CD14-positive monocyte (primary cell): ENCODE measurements around the gene MIPEP. TPM values are rescaled to one million over a fixed set of nuclear protein-coding genes. Genes with fewer than 3 reads are reported as not detected.
"Not testable (repeated sequence)": the region's sequence is repeated elsewhere in the genome, so short reads cannot be mapped to it uniquely, and the experiment has no call there.

Experiments used
- DNase-seq, 3 donors: peaks; one replicate each; pipeline ENCODE4 v3.0.0-alpha.2; 2011 to 2022
- H2AFZ ChIP-seq: 2 replicates; pipeline ENCODE4 v1.6.0; 2012; ENCODE audit warnings: mild to moderate bottlenecking, low read depth, low read length, inconsistent platforms; ENCODE audit not compliant: insufficient read depth, poor library complexity, severe bottlenecking
- H3K27ac ChIP-seq, 2 donors: 1 replicate in 1 of 2; 2 replicates in 1 of 2; pipeline ENCODE4 v1.5.1; 2012 to 2013; ENCODE audit warnings: low read length in 2 of 2, control low read depth in 1 of 2, inconsistent platforms in 1 of 2, low read depth in 1 of 2, mild to moderate bottlenecking in 1 of 2
- H3K27me3 ChIP-seq, 2 donors: one replicate each; pipeline versions ENCODE4 v1.6.0 to v1.6.1; 2011 to 2013; ENCODE audit warnings: low read length in 2 of 2; ENCODE audit not compliant: control insufficient read depth in 2 of 2, insufficient read depth in 2 of 2
- H3K36me3 ChIP-seq, 2 donors: replicated peaks in 1 of 2; 1 replicate in 1 of 2; 2 replicates in 1 of 2; pipeline versions ENCODE4 v1.5.1 to v1.6.1; 2012 to 2013; ENCODE audit warnings: low read length in 2 of 2, control low read depth in 1 of 2, inconsistent platforms in 1 of 2, mild to moderate bottlenecking in 1 of 2; ENCODE audit not compliant: insufficient read depth in 2 of 2, control insufficient read depth in 1 of 2
- H3K4me1 ChIP-seq, 2 donors: 1 replicate in 1 of 2; 2 replicates in 1 of 2; pipeline versions ENCODE4 v1.5.1 to v1.6.1; 2012 to 2013; ENCODE audit warnings: low read length in 2 of 2, control low read depth in 1 of 2, inconsistent platforms in 1 of 2, mild to moderate bottlenecking in 1 of 2, moderate library complexity in 1 of 2; ENCODE audit not compliant: insufficient read depth in 2 of 2, control insufficient read depth in 1 of 2
- H3K4me2 ChIP-seq: replicated peaks from 2 replicates; pipeline ENCODE3; 2012; ENCODE audit warnings: low read length, moderate library complexity, mild to moderate bottlenecking; ENCODE audit not compliant: poor library complexity, severe bottlenecking; ENCODE audit errors: extremely low read depth
- H3K4me3 ChIP-seq, 3 experiments: fragments of 200-600 bp in 1 of 3; sonication (generic) in 1 of 3; replicated peaks in 1 of 3; 1 replicate in 2 of 3; 2 replicates in 1 of 3; pipeline ENCODE4 v1.5.1; 2011 to 2013; ENCODE audit warnings: low read length in 3 of 3, mild to moderate bottlenecking in 3 of 3, control low read depth in 2 of 3, low read depth in 2 of 3, inconsistent platforms in 1 of 3, moderate library complexity in 1 of 3
- H3K79me2 ChIP-seq: 2 replicates; pipeline ENCODE4 v1.6.0; 2012; ENCODE audit warnings: mild to moderate bottlenecking, control low read depth, inconsistent platforms, low read length, moderate library complexity; ENCODE audit not compliant: insufficient read depth
- H3K9ac ChIP-seq: 2 replicates; pipeline ENCODE4 v1.6.0; 2017; ENCODE audit warnings: low read length, mild to moderate bottlenecking; ENCODE audit not compliant: insufficient read depth, poor library complexity, severe bottlenecking
- H3K9me3 ChIP-seq, 2 donors: replicated peaks in 1 of 2; 1 replicate in 1 of 2; 2 replicates in 1 of 2; pipeline versions ENCODE4 v1.5.1 to v1.6.1; 2012 to 2013; ENCODE audit warnings: low read length in 2 of 2, control low read depth in 1 of 2; ENCODE audit not compliant: control insufficient read depth in 1 of 2, insufficient read depth in 1 of 2
- H4K20me1 ChIP-seq: 2 replicates; pipeline ENCODE4 v1.6.0; 2012; ENCODE audit warnings: mild to moderate bottlenecking, low read length, control low read depth, moderate library complexity; ENCODE audit not compliant: insufficient read depth
- H3K27ac Mint-ChIP-seq, 7 donors: one replicate each; pipeline ENCODE4 v1.8.0; 2020; ENCODE audit warnings: mild to moderate bottlenecking in 7 of 7, mixed read lengths in 7 of 7, moderate library complexity in 6 of 7, inconsistent platforms in 2 of 7
- H3K27me3 Mint-ChIP-seq, 3 donors: one replicate each; pipeline ENCODE4 v1.8.0; 2021 to 2022; ENCODE audit warnings: low read depth in 3 of 3, mild to moderate bottlenecking in 3 of 3, mixed read lengths in 3 of 3, moderate library complexity in 3 of 3, inconsistent platforms in 1 of 3
- H3K36me3 Mint-ChIP-seq, 2 donors: one replicate each; pipeline ENCODE4 v1.8.0; 2020; ENCODE audit warnings: mixed read lengths in 2 of 2, inconsistent platforms in 1 of 2, mild to moderate bottlenecking in 1 of 2
- H3K4me1 Mint-ChIP-seq: one replicate; pipeline ENCODE4 v1.8.0; 2020; ENCODE audit warnings: mild to moderate bottlenecking, mixed read lengths
- H3K4me3 Mint-ChIP-seq, 2 donors: one replicate each; pipeline ENCODE4 v1.8.0; 2020; ENCODE audit warnings: mild to moderate bottlenecking in 2 of 2, mixed read lengths in 2 of 2, moderate library complexity in 1 of 2
- H3K9me3 Mint-ChIP-seq, 7 donors: one replicate each; pipeline ENCODE4 v1.8.0; 2020 to 2022; ENCODE audit warnings: mixed read lengths in 7 of 7, mild to moderate bottlenecking in 6 of 7, moderate library complexity in 6 of 7, inconsistent platforms in 2 of 7
- WGBS: methylation state at CpG from one replicate; pipeline ENCODE4 v1.1.5; 2013; ENCODE audit warnings: missing lambda C conversion rate; ENCODE audit not compliant: insufficient coverage; 5-methylcytosine and 5-hydroxymethylcytosine counted together
- intact Hi-C, 2 donors: fragments of 100-400 bp; cut with micrococcal nuclease; formaldehyde crosslinking; loops; one replicate each; pipeline versions ENCODE4 v1.15.0 to v1.15.1; 2023
- polyA plus RNA-seq, 3 donors: library from polyadenylated mRNA; depleted of rRNA in 1 of 3; unstranded in 2 of 3; stranded (reverse) in 1 of 3; fragments of 300-500 nt in 2 of 3; fragments of >200 nt in 1 of 3; fragmentation: Illumina TruSeq in 2 of 3; gene quantifications; 1 replicate in 2 of 3; 2 replicates in 1 of 3; pipeline ENCODE4 v1.2.3, GENCODE V29; 2012 to 2021
- TF ChIP-seq, protein P1 (sequence below): fragments of 200-600 bp; IDR thresholded peaks from one replicate; pipeline ENCODE4 v1.8.0; 2022; ENCODE audit warnings: antibody characterized with exemption, mild to moderate bottlenecking

The MIPEP gene
- polyA plus RNA-seq, 3 donors = 1.2 to 9.9 (median 7.7) TPM

DNA sequence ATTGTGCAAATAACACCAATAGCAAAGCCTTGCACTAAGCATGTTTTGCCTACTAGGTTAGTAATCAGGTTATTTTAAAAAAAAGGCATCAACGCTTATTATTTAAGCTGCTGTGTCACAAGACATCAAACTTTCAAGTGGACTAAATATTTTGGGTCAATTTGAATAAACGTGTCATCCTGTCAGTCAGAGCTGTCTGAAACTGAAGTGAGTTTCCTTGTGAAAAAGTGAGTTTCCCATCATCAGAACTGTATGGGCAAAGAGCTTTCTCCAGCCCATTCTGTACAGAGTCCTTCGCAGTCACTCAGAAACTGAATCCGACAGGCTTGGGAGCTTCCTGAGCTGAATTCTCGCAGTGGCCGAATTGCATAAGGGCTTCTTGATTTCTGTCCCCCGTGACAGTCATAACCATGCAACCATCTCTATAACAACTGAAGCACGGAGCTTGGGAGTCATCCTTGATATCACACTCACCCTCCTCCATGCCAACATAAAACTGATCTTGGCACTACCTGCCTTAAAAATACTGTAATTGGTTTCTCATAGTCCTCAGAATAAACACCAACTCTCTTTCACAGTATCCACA is 139.8 kb downstream of the MIPEP start:
- Histone ChIP-seq H3K79me2 (no peaks in the 10 kb centered on the region), H3K4me2 (no peak overlapping the region), H3K9me3 (no peaks in the 10 kb centered on the region), H3K27me3 (no peaks in the 10 kb centered on the region), H3K27ac (no peak overlapping the region), H2AFZ (no peak overlapping the region), H3K9ac (no peak overlapping the region), H3K4me1 (no peaks in the 10 kb centered on the region), H3K4me3 (no peak overlapping the region), H3K36me3 (no peaks in the 10 kb centered on the region), H4K20me1 (no peaks in the 10 kb centered on the region)
- no peak overlapping the region for H3K27ac Mint-ChIP-seq
- H3K9me3 Mint-ChIP-seq = no peaks in the 10 kb centered on the region
- peaks cover 0 to 5% of the 10 kb centered on the region in 2 donors for H3K36me3 Mint-ChIP-seq
- peaks cover 0 to 3% (median 1%) of the 10 kb centered on the region in 3 donors for H3K27me3 Mint-ChIP-seq
- intact Hi-C loops = no loop called here
- TF ChIP-seq, protein P1, sequence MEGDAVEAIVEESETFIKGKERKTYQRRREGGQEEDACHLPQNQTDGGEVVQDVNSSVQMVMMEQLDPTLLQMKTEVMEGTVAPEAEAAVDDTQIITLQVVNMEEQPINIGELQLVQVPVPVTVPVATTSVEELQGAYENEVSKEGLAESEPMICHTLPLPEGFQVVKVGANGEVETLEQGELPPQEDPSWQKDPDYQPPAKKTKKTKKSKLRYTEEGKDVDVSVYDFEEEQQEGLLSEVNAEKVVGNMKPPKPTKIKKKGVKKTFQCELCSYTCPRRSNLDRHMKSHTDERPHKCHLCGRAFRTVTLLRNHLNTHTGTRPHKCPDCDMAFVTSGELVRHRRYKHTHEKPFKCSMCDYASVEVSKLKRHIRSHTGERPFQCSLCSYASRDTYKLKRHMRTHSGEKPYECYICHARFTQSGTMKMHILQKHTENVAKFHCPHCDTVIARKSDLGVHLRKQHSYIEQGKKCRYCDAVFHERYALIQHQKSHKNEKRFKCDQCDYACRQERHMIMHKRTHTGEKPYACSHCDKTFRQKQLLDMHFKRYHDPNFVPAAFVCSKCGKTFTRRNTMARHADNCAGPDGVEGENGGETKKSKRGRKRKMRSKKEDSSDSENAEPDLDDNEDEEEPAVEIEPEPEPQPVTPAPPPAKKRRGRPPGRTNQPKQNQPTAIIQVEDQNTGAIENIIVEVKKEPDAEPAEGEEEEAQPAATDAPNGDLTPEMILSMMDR = no peak
- 93% methylated on average over 8 of the region's 8 CpGs for WGBS
- DNase-seq = no peak
- no peaks in the 10 kb centered on the region for H3K4me1 Mint-ChIP-seq
- no peak overlapping the region for H3K4me3 Mint-ChIP-seq

DNA sequence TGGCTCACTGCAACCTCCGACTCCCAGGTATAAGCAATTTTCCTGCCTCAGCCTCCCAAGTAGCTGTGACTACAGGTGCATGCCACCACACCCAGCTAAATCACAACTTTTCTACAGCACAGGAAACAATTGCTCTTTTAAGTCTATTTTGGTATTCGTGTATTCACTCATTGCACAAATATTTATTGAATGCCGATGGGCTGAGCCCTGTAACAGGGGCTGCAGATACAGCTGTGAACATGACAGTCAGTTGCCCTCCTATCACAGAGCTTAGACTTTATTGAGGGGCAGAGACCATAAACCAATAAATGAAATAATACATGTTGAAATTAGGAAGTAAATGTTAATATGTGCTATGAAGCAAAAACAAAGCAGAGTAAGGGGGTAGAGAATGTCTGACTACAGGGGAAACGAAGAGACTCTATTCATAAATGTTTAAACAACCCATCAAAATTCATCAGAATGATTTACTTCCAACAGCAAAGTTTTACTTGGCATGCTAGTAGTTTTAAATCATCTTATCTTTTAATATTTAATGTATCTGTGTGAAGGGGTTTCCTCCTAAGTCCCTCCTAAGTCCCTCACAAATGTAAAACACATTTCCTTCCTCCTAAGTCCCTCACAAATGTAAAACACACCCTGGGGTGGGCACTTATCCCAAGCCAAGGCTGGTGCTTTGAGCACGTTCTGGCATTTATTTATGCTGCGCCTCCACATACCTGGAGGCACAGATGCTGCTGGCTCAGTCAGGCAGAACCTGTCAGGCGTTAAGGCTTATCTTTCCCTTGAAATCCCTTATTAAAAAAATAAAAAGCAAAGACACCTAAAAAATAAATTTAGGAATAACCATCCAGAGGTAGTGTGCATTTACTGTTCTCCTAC is 140.8 kb downstream of the MIPEP start:
- Histone ChIP-seq H3K4me1 (no peaks in the 10 kb centered on the region), H4K20me1 (no peaks in the 10 kb centered on the region), H3K4me3 (no peak overlapping the region), H3K9me3 (no peaks in the 10 kb centered on the region), H3K79me2 (no peaks in the 10 kb centered on the region), H3K27me3 (no peaks in the 10 kb centered on the region), H3K4me2 (no peak overlapping the region), H2AFZ (no peak overlapping the region), H3K36me3 (no peaks in the 10 kb centered on the region), H3K27ac (no peak overlapping the region), H3K9ac (no peak overlapping the region)
- H3K9me3 Mint-ChIP-seq = no peaks in the 10 kb centered on the region
- WGBS = 46% methylated on average over 3 of the region's 7 CpGs
- H3K27ac Mint-ChIP-seq = no peak overlapping the region
- peaks cover 0 to 3% (median 1%) of the 10 kb centered on the region in 3 donors for H3K27me3 Mint-ChIP-seq
- H3K4me3 Mint-ChIP-seq = no peak overlapping the region
- no peak for DNase-seq
- no peaks in the 10 kb centered on the region for H3K4me1 Mint-ChIP-seq
- H3K36me3 Mint-ChIP-seq = peaks cover 0 to 4% of the 10 kb centered on the region in 2 donors
- TF ChIP-seq, protein P1 = no peak
- intact Hi-C loops = no loop called here

DNA sequence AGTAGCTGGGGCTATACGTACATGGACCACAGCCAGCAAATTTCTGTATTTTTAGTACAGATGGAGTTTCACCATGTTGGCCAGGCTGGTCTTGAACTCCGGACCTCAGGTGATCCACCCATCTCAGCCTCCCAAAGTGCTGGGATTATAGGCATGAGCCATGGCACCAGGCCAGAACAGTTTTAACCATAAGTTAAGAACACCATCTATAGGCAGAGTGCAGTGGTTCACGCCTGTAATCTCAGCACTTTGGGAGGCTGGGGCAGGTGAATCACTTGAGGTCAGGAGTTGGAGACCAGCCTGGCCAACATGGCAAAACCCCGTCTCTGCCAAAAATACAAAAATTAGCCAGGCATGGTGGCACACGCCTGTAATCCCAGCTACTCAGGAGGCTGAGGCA is 143.1 kb downstream of the MIPEP start:
- H3K4me1 ChIP-seq, H3K4me1 Mint-ChIP-seq, H3K27me3 ChIP-seq, H3K4me3 Mint-ChIP-seq, H3K9me3 ChIP-seq, H3K9ac ChIP-seq, H3K27me3 Mint-ChIP-seq, H4K20me1 ChIP-seq, H3K4me3 ChIP-seq, H3K4me2 ChIP-seq, H2AFZ ChIP-seq, H3K79me2 ChIP-seq, DNase-seq, H3K27ac Mint-ChIP-seq, intact Hi-C loops, H3K27ac ChIP-seq, H3K36me3 Mint-ChIP-seq, H3K9me3 Mint-ChIP-seq, H3K36me3 ChIP-seq: not testable (repeated sequence)
- 80% methylated on average over 1 of the region's 5 CpGs for WGBS
